GM21447 (cell line): ENCODE measurements around the gene CFAP52.
"Not testable (repeated sequence)": the region's sequence is repeated elsewhere in the genome, so short reads cannot be mapped to it uniquely, and the experiment has no call there.

ENCODE experiments used
- ATAC-seq: cut with Tn5 transposase; IDR thresholded peaks from one replicate; pipeline ENCODE4 v1.9.1; 2021; ENCODE audit not compliant: unreplicated experiment

Gene CFAP52

DNA sequence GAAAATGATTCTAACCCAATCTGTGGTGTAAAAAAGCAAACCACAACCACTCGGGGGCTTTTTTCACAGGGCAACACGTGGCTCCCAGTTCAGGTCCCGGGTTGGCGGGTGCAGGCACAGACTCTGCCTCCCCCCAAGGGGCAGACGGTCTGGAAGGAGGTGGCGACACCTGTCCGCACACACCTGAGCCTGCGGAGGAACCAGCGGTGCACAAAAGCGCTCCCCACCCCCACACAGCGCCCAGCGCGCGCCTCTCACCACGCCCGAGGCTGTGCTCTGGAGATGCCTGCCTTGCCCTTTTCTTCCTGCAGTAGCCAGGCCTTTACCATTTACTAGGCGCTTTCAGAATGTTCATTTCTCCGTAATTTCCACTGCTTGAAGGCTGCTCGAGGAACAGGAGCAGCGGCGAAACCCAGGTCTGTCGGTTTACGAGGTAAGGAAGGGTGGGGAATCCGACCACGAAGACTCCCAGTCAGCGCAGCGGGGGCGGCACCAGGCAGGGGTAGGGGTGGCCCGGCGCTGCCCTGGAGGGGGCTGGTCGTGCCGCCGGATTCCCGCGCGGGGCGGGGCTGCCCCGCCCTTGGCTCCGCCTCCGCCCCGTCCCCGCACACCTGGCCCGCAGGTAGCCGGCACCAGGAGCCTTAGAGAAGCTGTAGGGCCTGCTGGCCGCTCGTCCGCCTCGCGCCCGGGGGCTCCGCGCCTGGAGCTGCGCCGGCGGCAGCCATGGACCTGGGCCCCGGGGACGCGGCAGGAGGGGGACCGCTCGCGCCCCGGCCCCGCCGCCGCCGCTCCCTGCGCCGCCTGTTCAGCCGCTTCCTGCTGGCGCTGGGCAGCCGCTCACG, 68.7 kb downstream of the CFAP52 start, which contains the start of gene USP43:
TSS of gene USP43 (plus strand) at position 608 of the 842 bp plus-strand sequence. CDS start at position 724, 116 bp downstream.
- no peak for ATAC-seq

DNA sequence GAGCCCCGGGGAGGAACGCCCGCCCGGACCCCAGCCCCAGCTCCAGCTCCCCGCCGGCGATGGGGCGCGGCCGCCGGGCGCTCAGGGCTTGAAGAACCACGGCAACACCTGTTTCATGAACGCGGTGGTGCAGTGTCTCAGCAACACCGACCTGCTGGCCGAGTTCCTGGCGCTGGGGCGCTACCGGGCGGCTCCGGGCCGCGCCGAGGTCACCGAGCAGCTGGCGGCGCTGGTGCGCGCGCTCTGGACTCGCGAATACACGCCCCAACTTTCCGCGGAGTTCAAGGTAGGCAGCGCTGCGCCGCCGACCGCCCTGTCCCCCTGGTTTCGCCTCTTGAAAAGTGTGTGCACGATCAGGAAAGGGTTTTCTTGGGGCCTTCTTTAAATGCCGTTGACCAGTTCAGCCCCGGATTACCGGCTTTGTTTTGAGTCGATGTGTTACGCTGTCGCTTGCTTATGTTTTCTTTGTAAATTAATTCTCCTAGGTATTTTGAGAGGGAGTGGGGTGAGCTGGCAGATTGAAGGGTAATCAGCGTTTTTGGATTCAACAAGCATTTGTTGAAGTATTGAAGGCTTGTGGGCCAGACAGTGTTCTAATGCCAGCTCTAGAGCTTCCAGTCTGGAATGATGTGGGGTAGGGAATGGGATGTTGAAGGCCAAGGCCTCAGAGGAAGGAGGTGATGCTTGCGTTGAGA, 69.6 kb downstream of the CFAP52 start:
- no peak for ATAC-seq

DNA sequence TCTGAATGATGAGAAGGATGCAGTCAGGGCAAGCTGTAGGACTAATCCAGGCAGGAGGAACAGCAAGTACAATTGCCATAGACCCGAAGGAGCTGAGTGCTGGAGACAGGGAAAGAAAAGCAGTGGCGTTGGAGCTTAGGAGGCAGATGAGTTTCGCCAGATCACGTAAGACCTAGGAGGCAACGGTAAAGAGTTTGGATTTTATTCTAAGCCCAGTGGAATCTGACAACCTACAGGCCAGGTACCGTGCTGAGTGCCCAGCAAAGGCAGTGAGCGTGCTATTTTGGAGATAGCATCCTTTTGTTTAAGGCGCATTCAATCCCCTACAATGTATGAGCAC, 70.1 kb downstream of the CFAP52 start:
- no peak for ATAC-seq

DNA sequence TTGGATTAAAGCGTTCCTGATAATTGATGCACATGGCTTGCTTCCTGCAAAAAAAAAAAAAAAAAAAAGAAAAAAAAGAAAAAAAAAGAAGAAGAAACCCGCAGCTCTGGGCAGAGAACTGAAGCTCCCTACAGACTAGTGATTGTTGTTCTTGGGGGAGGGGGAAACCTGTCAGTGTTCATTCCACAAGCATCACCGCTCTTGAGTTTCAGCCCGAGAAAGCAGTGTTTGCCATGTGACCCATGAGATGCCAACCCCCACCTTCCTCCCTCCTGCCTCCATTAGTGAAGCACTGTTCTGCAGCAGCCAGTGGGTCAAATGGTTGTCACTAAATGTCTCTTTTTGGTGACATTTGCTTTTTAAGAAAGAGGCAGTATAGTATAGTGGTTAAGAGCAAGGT, 70.6 kb downstream of the CFAP52 start:
- ATAC-seq, result no peak

DNA sequence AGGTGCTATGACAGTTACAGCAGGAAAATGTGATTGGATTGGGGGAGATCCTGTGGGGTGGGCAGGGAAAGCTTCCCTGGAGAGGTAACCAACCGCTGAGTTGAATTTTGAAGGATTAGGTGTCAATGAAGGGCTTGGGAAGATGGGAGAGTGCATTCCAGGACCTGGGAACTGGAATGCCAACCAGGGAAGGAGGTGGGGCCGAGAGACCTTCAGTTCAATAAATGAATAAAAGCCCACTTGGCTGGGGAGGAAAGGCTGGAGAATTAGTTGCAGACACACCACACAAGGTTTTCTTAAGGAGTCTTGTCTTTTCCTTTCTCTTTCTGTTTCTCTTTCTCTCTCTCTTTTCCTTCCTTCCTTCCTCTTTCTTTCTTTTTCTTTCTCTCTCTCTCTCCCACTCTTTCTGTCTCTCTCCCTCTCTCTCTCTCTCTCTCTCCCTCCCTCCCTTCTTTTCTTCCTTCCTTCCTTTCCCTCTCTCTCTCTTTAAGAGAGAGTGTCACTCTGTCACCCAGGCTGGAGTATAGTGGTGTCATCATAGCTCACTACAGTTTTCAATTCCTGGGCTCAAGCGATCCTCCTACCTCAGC, 72.2 kb downstream of the CFAP52 start:
- ATAC-seq, result no peak

DNA sequence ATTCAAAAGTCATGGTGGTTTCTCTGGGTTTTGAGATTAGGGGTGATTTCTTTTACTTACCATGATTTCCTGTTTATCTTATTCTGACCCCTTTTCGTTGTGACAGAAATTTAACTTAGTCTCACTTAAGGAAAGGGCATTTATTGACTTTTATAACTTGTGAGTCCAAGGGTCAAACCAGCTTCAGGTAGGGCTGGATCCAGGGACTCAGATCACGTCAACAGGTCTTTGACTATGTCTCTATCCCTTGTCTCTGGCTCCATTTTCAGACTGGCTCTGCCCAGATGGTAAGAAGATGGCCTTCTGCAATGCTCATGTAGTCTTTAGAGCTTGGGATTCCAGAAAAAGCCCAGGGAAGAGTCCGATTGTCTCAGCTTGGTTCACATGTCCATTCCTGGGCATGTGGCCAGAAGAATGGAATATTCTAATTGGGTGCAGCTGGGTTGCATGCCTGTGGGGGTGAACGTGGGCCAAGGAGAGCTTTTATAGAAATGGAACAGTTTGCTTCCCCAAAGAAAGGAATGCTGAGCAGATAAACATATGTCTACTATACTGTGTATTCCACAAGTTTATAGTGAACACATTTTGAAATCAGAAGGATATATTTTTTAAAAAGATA, 82.3 kb downstream of the CFAP52 start:
- ATAC-seq, result no peak

DNA sequence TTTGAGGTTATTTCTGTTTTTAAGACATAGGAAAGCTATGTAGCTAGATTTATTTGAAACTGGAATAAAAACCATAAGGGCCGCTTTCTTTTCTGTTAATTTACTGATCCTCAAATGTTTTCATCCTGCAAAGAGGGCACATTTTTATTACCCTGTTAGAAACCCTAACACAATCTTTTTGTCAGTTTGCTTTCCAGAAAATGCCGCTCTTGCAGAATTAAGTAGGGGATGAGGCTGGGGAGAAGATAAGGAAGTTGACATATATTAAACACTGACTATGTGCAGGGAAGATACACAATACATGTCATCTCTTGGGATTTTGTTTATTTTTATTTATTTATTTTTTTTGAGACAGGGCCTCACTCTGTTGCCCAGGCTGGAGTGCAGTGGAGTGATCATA, 84.6 kb downstream of the CFAP52 start:
- ATAC-seq, result no peak

DNA sequence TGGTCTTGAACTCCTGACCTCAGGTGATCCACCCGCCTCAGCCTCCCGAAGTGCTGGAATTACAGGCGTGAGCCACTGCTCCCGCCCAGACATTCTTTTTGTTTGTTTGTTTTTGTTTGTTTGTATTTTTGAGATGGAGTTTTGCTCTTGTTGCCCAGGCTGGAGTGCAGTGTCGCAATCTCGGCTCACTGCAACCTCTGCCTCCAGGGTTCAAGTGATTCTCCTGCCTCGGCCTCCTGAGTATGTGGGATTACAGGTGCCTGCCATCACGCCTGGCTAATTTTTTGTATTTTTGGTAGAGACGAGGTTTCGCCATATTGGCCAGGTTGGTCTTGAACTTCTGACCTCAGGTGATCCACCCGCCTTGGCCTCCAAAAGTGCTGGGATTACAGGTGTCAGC, 87.1 kb downstream of the CFAP52 start:
- ATAC-seq, result not testable (repeated sequence)

DNA sequence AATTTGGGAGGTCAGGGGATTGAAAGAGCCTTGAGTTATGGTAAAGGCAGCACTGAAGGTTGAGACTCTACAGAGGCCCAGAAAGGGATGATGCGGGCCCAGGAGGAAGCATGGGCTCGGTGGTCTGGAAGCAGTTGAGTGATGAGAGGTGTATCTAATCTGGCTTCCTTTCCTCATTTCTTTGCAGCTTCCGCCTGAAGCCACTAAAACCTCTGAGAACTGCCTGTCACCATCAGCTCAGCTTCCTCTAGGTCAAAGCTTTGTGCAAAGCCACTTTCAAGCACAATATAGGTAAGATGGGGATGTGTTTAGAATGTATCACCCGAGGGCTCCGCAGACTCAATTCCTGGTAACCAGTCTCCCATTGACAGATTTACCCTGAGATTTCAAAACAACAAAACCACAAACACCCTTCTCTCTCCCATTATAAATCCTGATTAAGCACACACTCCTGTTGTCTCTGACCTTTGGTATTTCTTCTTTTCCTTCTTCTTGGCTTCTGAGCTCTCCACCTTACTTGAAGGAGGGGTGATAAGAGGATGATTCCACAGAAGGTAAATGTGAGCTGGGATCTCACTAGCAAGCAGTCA, 90.1 kb downstream of the CFAP52 start:
- no peak for ATAC-seq

DNA sequence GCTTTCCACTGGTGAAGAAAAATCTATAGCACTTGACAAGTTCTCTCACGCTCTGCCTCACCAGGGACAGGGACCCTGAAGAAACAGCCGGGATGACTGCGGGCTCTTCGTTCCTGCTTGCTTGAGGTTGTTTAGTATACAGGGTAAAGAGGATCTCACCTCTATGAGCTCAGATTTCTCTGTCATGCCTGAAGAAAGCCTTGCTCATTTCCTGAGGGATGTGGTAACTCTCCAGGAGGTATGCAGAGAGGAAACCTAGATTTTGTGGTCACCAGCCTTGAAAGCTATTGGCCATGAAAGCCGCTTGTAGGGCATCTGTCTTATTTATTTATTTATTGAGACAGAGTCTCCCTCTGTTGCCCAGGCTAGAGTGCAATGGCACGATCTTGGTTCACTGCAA, 92.1 kb downstream of the CFAP52 start:
- ATAC-seq, result no peak

DNA sequence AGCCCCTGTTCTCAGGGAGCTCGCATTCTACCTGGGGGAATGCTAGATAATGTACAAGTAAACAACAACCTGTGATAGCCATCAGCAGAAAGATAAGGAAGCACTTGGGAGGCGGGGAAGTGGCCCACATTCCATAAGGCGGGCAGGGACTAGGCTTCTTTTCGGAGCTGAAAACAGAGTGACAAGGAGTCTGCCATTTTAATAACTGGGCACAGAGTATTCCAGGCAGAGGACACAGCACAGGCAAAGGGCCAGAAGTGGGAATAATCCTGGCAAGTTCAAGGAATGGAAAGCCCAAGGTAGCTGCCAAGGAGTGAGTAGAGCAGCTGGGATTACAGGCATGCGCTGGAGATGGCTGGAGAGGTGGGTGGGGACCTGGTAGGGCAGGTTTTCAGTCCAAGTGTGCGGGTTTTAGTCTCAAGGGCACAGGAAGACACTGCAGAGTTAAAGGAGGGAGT, 93.1 kb downstream of the CFAP52 start:
- ATAC-seq, result no peak

DNA sequence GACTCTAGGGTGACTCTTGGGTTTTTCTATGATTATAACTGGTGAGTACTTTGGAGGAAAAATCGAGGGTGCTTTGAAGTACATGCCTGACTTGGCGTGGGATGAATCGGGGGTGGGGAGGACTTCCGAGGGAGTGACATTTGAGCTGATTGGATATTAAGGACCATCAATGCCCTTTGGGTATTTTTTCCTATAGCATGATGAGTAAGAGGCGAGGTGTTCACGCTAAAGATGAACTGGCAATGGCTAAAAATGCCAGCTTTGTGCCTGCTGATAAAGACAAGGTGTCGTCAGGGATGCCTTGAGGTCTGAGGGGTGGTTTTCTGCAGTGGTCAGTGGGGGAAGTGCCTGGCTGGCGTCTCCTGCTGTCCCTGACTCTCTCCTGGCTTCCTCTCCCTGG, 94.2 kb downstream of the CFAP52 start:
- no peak for ATAC-seq

DNA sequence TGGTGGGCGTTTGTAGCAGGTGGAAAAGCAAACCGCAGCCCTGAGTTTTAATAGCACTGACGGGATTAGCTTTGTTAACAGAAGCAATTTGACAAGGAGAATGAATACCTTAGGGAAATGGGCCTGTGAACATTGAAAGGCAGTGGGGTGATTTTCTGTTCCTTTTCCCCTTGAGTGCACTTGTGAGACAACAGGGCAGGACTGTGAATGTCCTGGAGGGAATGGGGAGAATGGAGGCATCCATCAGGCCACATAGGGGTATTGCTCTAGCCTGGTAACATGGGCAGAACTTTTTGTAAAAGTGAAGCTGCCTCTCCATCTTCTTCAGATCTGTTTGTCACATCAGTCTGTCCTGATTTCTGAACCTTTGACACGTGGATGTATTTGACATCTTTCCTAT, 95.1 kb downstream of the CFAP52 start:
- ATAC-seq, result no peak

DNA sequence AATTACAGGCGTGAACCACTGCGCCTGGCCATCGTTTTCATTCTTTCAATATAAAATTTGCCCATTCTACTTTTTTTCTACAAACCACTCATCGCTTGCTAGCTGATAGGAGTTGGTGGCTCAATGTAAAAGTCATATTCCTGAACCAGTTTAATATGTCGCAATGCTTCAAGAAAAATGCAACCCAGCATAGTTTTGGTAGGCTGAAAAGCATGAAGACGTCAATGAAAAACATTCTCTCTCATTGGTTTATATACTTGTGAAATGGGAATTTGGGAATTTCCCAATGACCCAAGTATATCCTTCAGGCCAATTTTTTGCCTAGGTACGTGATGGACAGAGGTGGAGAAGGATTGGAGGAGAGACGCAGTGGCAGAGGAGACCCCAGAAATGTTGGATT, 95.8 kb downstream of the CFAP52 start:
- ATAC-seq, result no peak

DNA sequence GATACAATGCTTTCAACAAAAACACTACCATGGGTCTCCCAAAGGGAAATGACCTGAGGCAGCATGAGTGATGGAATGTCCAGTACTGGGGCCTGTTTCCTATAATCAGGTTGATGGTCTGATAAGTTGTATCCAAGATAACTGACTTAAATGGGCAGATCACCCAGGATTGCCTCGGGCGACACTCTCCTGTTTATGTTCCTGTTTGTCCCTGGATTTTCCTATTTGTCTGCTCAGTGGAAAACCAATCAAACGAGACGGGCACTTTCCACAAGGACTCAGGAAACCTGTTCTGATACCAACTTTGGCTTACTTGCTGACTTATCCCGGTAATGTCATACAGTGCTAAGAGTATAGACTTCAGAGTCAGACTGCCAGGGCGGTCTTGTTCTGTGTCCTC, 96.2 kb downstream of the CFAP52 start:
- ATAC-seq, result no peak

DNA sequence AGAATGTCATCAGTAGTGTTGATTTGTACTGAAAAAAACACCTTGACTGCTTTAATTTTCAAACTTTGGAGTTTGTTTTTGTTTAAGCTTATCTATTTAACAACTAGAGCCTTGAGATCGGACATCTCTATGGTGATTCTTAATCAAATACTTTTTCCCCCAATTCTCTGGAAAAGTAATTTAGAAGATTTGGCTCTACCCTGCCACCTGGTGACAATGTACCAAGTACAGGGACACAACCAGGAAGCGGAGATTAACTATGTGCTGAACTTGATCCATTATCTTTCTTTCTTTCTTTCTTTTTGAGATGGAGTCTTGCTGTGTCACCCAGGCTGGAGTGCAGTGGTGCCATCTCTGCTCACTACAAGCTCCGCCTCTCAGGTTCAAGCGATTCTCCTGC, 99.6 kb downstream of the CFAP52 start:
- ATAC-seq, result no peak

DNA sequence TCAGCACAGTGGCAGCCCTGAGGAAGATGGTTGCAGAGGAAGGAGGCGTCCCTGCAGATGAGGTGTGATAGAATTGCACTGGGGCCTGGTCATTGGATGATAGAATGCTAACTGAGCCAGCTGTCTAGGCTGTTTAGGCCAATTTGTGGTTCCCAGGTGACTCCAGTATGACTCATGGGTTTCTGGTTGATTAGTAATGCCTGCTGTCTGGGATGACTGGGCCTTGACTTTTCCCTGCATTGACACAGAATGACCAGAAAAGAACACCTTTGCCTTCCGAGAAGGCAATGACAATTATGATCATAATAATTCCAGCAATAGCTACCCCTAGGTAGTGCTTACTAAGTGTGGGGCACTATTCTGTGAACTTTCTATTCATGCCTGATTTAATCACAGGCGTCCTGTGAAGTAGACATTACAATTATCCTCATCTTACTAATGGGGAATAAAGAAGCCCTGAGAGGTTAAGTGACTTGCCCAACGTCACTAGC, 100.4 kb downstream of the CFAP52 start:
- no peak for ATAC-seq

DNA sequence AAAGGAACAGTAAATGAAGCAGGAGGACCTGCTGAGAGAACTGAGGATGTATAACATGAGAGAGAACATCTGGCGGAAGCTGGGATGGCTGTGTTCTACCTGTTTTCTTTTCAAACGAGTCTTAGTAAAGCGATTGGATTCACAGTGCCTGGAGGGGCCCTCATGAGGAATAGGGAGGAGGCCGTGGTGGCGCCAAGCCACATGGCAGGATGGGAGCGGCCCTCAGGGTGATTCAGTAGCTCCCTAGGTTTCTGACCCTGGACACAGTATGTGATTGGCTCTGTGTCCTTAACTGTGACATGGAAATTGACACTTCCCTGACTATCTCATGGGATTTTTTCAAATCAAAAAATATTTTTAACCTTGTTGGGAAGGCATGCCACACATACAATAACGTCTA, 101.0 kb downstream of the CFAP52 start:
- no peak for ATAC-seq

DNA sequence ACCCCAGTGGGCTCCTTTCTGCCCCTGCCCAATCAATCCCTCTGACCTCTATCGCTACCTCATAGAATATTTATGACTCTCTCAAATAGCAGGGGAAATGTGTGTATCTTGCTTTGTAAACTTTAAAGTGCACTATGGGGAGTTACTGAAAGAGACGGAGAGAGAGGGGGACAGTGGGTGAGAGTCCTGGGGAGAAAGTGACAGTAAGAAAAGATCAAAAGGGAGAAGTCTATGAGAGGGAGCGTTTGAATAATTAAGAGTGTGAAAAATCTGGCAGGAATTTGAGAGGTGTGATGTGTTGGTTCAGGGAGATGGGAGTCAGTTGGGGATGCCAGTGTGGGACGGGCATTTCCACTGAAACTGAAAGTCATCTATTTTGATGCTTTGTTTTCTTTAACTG, 101.5 kb downstream of the CFAP52 start:
- no peak for ATAC-seq

DNA sequence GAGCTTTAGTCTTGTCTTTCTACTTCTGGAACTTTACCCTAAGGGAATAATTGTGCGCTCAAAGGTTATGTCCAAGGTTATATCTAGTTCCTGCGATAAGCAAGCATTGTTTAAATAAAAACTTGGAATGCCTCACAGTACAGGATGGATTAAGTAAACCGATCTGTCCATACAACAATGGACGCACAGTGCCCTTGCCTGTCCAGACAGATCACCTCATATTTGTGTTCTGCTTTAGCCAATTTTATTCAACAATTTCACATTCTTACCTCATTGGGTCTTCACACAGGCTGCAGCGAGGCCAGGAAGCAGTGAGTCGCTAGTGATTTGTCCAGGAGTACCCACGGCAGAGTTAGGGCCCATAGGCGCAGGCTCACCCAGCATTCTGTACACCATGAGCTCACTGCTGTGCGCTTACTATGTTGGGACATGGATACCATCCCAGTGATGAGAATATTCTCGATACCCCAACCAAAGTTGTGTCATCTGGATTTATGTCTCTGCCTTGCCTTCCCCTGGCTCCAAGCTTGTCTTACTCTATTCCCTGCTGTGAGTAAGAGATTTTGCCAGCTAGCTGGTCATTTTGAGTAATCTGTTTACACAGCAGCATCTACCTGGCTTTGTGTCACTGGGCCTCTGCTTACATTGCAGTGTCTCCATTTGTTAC, 108.6 kb downstream of the CFAP52 start:
- no peak for ATAC-seq
